HCT116 (cell line): ENCODE results near the gene GALK2. TPM values are rescaled to one million over a fixed set of nuclear protein-coding genes. Genes with fewer than 3 reads are reported as not detected.

Experiments
- ATAC-seq: fragments of 200-7000 bp; cut with Tn5 transposase; 2 replicates; pipeline ENCODE4 v1.9.1; 2020; ENCODE audit warnings: mild to moderate bottlenecking, moderate library complexity
- BruUV-seq: library from RNA; stranded (reverse); fragments of 400-500 nt; replicated peaks from 2 replicates; lab custom pipeline; 2021; lab: Mats Ljungman, UMichigan
- CTCF ChIA-PET: fragments of 300-600 bp; sonication (Branson Sonifier 250); formaldehyde crosslinking; loops from one replicate; lab custom pipeline; 2021; ENCODE audit warnings: antibody characterized with exemption; lab: Charles Lee
- POLR2A ChIA-PET: fragments of 300-600, 350-600 bp; sonication (Branson Sonifier 250); formaldehyde crosslinking; loops from one replicate; lab custom pipeline; 2021; ENCODE audit warnings: antibody characterized with exemption; lab: Charles Lee
- RAD21 ChIA-PET, 2 experiments: fragments of 300-600 bp; sonication (Branson Sonifier 250); formaldehyde crosslinking; loops; one replicate each; lab custom pipeline; 2023; ENCODE audit warnings: low total read pairs in 2 of 2; ENCODE audit not compliant: uncharacterized antibody in 2 of 2, unreplicated experiment in 2 of 2, low non-redundant PET in 1 of 2; lab: Charles Lee
- DNase-seq: peaks from one replicate; pipeline ENCODE4 v3.0.0-alpha.2; 2010; ENCODE audit warnings: low read depth, low spot score
- H2AFZ ChIP-seq: fragments of 200-600 bp; shearing (Covaris generic), sonication (generic); 2 replicates; pipeline ENCODE4 v1.6.1; 2017; ENCODE audit warnings: low read depth, mixed run types, mixed read lengths, antibody characterized with exemption, low read length; ENCODE audit not compliant: poor library complexity, severe bottlenecking
- H3K27ac ChIP-seq: 2 replicates; pipeline ENCODE4 v1.5.1; 2012; ENCODE audit warnings: low read depth, low read length
- H3K27me3 ChIP-seq: fragments of 200-600 bp; sonication (generic); 2 replicates; pipeline ENCODE4 v1.6.1; 2016; ENCODE audit warnings: mixed run types, low read length, mixed read lengths; ENCODE audit not compliant: insufficient read depth
- H3K36me3 ChIP-seq, 2 experiments: fragments of 200-500 bp in 1 of 2; fragments of 200-600 bp in 1 of 2; sonication (Bioruptor generic) in 1 of 2; sonication (generic) in 1 of 2; 2 replicates each; pipeline versions ENCODE4 v1.5.1 to v1.6.1; 2014 to 2016; ENCODE audit warnings: low read length in 2 of 2, inconsistent platforms in 1 of 2, mixed read lengths in 1 of 2, mixed run types in 1 of 2; ENCODE audit not compliant: insufficient read depth in 2 of 2, control insufficient read depth in 1 of 2
- H3K4me1 ChIP-seq, 2 experiments: fragments of 200-600 bp in 1 of 2; sonication (generic) in 1 of 2; 2 replicates each; pipeline versions ENCODE4 v1.5.1 to v1.6.1; 2012 to 2017; ENCODE audit warnings: low read length in 2 of 2, inconsistent platforms in 1 of 2, mild to moderate bottlenecking in 1 of 2, mixed read lengths in 1 of 2, mixed run types in 1 of 2, moderate library complexity in 1 of 2; ENCODE audit not compliant: insufficient read depth in 2 of 2, control insufficient read depth in 1 of 2
- H3K4me2 ChIP-seq: fragments of 200-600 bp; sonication (generic); 2 replicates; pipeline ENCODE4 v1.6.1; 2017; ENCODE audit warnings: mixed run types, low read length, mixed read lengths
- H3K4me3 ChIP-seq, 2 experiments: fragments of 200-600 bp in 1 of 2; sonication (generic) in 1 of 2; replicated peaks in 1 of 2; 2 replicates each; pipeline ENCODE4 v1.5.1; 2011 to 2016; ENCODE audit warnings: low read length in 2 of 2, control low read depth in 1 of 2, low read depth in 1 of 2, mild to moderate bottlenecking in 1 of 2, mixed read lengths in 1 of 2, mixed run types in 1 of 2
- H3K79me2 ChIP-seq: fragments of 200-600 bp; sonication (generic); 2 replicates; pipeline ENCODE4 v1.6.1; 2017; ENCODE audit warnings: mild to moderate bottlenecking, mixed run types, low read length, moderate library complexity, mixed read lengths; ENCODE audit not compliant: insufficient read depth
- H3K9ac ChIP-seq: fragments of 200-600 bp; sonication (generic); 2 replicates; pipeline ENCODE4 v1.6.1; 2016; ENCODE audit warnings: low read length, mixed read lengths
- H3K9me2 ChIP-seq: fragments of 200-600 bp; sonication (generic), shearing (Covaris generic); 2 replicates; pipeline ENCODE4 v1.6.1; 2017; ENCODE audit warnings: mixed run types, mild to moderate bottlenecking, moderate library complexity; ENCODE audit not compliant: insufficient read depth
- H3K9me3 ChIP-seq, 2 experiments: fragments of 200-500 bp in 1 of 2; fragments of 200-600 bp in 1 of 2; sonication (Bioruptor generic) in 1 of 2; sonication (generic) in 1 of 2; 2 replicates each; pipeline ENCODE4 v1.6.1; 2014 to 2017; ENCODE audit warnings: low read length in 2 of 2, mixed read lengths in 2 of 2, inconsistent platforms in 1 of 2, low read depth in 1 of 2, mild to moderate bottlenecking in 1 of 2, mixed run types in 1 of 2, moderate library complexity in 1 of 2; ENCODE audit not compliant: control insufficient read depth in 1 of 2, insufficient read depth in 1 of 2
- H4K20me1 ChIP-seq: fragments of 200-600 bp; sonication (generic), shearing (Covaris generic); 2 replicates; pipeline ENCODE4 v1.6.1; 2017; ENCODE audit warnings: mixed run types, mild to moderate bottlenecking, moderate library complexity; ENCODE audit not compliant: insufficient read depth
- CBX3 ChIP-seq: IDR thresholded peaks from 2 replicates; pipeline ENCODE4 v1.6.1; 2012; ENCODE audit warnings: low read depth
- CEBPB ChIP-seq: IDR thresholded peaks from 2 replicates; pipeline ENCODE4 v1.6.1; 2012; ENCODE audit warnings: low read depth
- CTCF ChIP-seq, 3 experiments: fragments of 200-600 bp in 1 of 3; sonication (generic) in 1 of 3; IDR thresholded peaks in 2 of 3; conservative IDR thresholded peaks in 1 of 3; 2 replicates each; pipeline ENCODE4 v1.5.1; 2012 to 2017; ENCODE audit warnings: low read depth in 2 of 3, low read length in 2 of 3, antibody characterized with exemption in 1 of 3, borderline replicate concordance in 1 of 3, control low read depth in 1 of 3, mild to moderate bottlenecking in 1 of 3, mixed read lengths in 1 of 3, mixed run types in 1 of 3, moderate library complexity in 1 of 3; ENCODE audit not compliant: insufficient read depth in 1 of 3
- EGR1 ChIP-seq: IDR thresholded peaks from 2 replicates; pipeline ENCODE4 v1.6.1; 2012; ENCODE audit warnings: low read depth
- ELF1 ChIP-seq: IDR thresholded peaks from 2 replicates; pipeline ENCODE4 v1.6.1; 2012; ENCODE audit warnings: low read depth, borderline replicate concordance
- EZH2 ChIP-seq: fragments of 200-600 bp; sonication (generic); IDR thresholded peaks from 2 replicates; pipeline ENCODE4 v1.6.1; 2017; ENCODE audit warnings: antibody characterized with exemption, mixed run types
- EZH2phosphoT487 ChIP-seq: fragments of 200-600 bp; IDR thresholded peaks from 2 replicates; pipeline ENCODE4 v1.6.1; 2018; ENCODE audit warnings: antibody characterized with exemption, borderline replicate concordance
- FOSL1 ChIP-seq: IDR thresholded peaks from 2 replicates; pipeline ENCODE4 v1.6.1; 2012; ENCODE audit warnings: low read depth
- MAX ChIP-seq: IDR thresholded peaks from 2 replicates; pipeline ENCODE4 v1.6.1; 2012
- POLR2A ChIP-seq: IDR thresholded peaks from 2 replicates; pipeline ENCODE4 v1.7.0; 2011; ENCODE audit warnings: borderline replicate concordance; ENCODE audit not compliant: insufficient read depth, insufficient read length; ENCODE audit errors: extremely low read depth
- POLR2AphosphoS5 ChIP-seq: IDR thresholded peaks from 2 replicates; pipeline ENCODE4 v1.6.1; 2011; ENCODE audit warnings: mild to moderate bottlenecking, low read depth, low read length, moderate library complexity
- REST ChIP-seq: IDR thresholded peaks from 2 replicates; pipeline ENCODE4 v1.6.1; 2012; ENCODE audit warnings: low read depth
- SIN3A ChIP-seq: IDR thresholded peaks from 2 replicates; pipeline ENCODE4 v1.6.1; 2012; ENCODE audit warnings: low read depth
- SP1 ChIP-seq: IDR thresholded peaks from 2 replicates; pipeline ENCODE4 v1.6.1; 2012; ENCODE audit warnings: low read depth
- SRF ChIP-seq: IDR thresholded peaks from 2 replicates; pipeline ENCODE4 v1.6.1; 2012; ENCODE audit warnings: low read depth
- TCF7L2 ChIP-seq: IDR thresholded peaks from 2 replicates; pipeline ENCODE4 v1.7.0; 2011; ENCODE audit warnings: borderline replicate concordance, inconsistent platforms; ENCODE audit not compliant: insufficient read depth, insufficient read length; ENCODE audit errors: extremely low read depth
- ZFX ChIP-seq: fragments of 450-650 bp; IDR thresholded peaks from 2 replicates; pipeline ENCODE4 v1.6.1; 2017
- ZNF274 ChIP-seq: fragments of 200-500 bp; sonication (Bioruptor generic); IDR thresholded peaks from 2 replicates; pipeline ENCODE4 v1.6.1; 2014; ENCODE audit warnings: mild to moderate bottlenecking, low read depth, low read length, inconsistent platforms
- intact Hi-C: fragments of 100-400 bp; cut with micrococcal nuclease; formaldehyde crosslinking; loops from 2 replicates; pipeline ENCODE4 v1.10.0; 2022
- total RNA-seq: library from RNA; stranded (reverse); gene quantifications from one replicate; pipeline ENCODE4 v1.2.1, GENCODE V29; 2021; ENCODE audit not compliant: unreplicated experiment

GALK2 gene
- total RNA-seq, 1 experiment from 2014 or later, result 18.7 TPM

GRCh38 chr15:49169880-49170597 is at the start of gene GALK2 (continued):
- TF ChIP-seq POLR2A, result peak; percentile 78
- TF ChIP-seq CBX3, result peak; percentile 94
- no peak for TF ChIP-seq SRF
- peak; percentile 14 for TF ChIP-seq TCF7L2
- TF ChIP-seq SIN3A, result peak; percentile 65
- TF ChIP-seq EGR1, result no peak
- TF ChIP-seq CEBPB, result 0 out of 2 replicates have a peak, but pooled peaks have one; percentile 15

- no peaks in the 10 kb centered on the region for H3K79me2 ChIP-seq
- no peaks in the 10 kb centered on the region for H3K9me3 ChIP-seq
- BruUV-seq, result no TSS peak
- no peaks in the 10 kb centered on the region for H3K27me3 ChIP-seq
- H3K4me3 ChIP-seq, result no peak overlapping the region
- ChIA-PET RAD21 (no interaction called here), POLR2A (no interaction called here), CTCF (no interaction called here)
- no peak overlapping the region for H2AFZ ChIP-seq
- H3K36me3 ChIP-seq, result no peaks in the 10 kb centered on the region
- no peak overlapping the region for H3K27ac ChIP-seq
- no peak overlapping the region for H3K4me2 ChIP-seq
- no peaks in the 10 kb centered on the region for H4K20me1 ChIP-seq
- no peak for TF ChIP-seq FOSL1
- TF ChIP-seq EZH2phosphoT487, result no peak
- no peak for TF ChIP-seq REST
- TF ChIP-seq POLR2AphosphoS5, result no peak
- TF ChIP-seq SRF, result no peak
- no peak for TF ChIP-seq ZFX
- TF ChIP-seq CBX3, result no peak
- TF ChIP-seq EGR1, result no peak
- TF ChIP-seq ZNF274, result no peak
- no peak for TF ChIP-seq SP1
- no peak for TF ChIP-seq CTCF (IDR thresholded peaks at IDR 0.05 in 2 of 3, conservative IDR thresholded peaks at IDR 0.05 in 1 of 3; ENCODE audit: borderline replicate concordance in 1 of 3, insufficient read depth in 1 of 3, low read depth in 2 of 3, low read length in 2 of 3)
- TF ChIP-seq TCF7L2, result no peak
- no peak for TF ChIP-seq POLR2A
- no peak for TF ChIP-seq ELF1
- TF ChIP-seq EZH2, result no peak
- no peak for TF ChIP-seq MAX
- no peak overlapping the region for H3K9ac ChIP-seq
- H3K9me2 ChIP-seq, result no peaks in the 10 kb centered on the region
- no peaks in the 10 kb centered on the region for H3K4me1 ChIP-seq
- intact Hi-C loops, result no loop called here
- DNase-seq (no peak), ATAC-seq (no peak)
Observed at GRCh38 chr15:49120832-49121231, 49.2 kb upstream of the GALK2 start.
